ENCODE results near the gene STT3A. TPM values are rescaled to one million over a fixed set of nuclear protein-coding genes. Genes with fewer than 3 reads are reported as not detected.

Gene STT3A
- total RNA-seq, 1 experiment from 2014 or later = 156 TPM

- H3K4me1 ChIP-seq (ENCODE audit: control insufficient read depth in 1 of 2, insufficient read depth in 2 of 2, low read length in 2 of 2) = no peaks in the 10 kb centered on the region
- no peaks in the 10 kb centered on the region for H3K9me2 ChIP-seq (ENCODE audit: insufficient read depth)
- H3K4me3 ChIP-seq (replicated peaks in 1 of 2; ENCODE audit: low read depth in 1 of 2, low read length in 2 of 2) = no peak overlapping the region
- no peak overlapping the region for H3K4me2 ChIP-seq (ENCODE audit: low read length)
- ChIA-PET CTCF (no interaction called here), RAD21 (ENCODE audit: low non-redundant PET in 1 of 2, low total read pairs in 2 of 2, uncharacterized antibody in 2 of 2, unreplicated experiment in 2 of 2) (no interaction called here), POLR2A (no interaction called here)
- DNase-seq (ENCODE audit: low read depth, low spot score) (no peak), ATAC-seq (no peak)
- no peak overlapping the region for H3K27ac ChIP-seq (ENCODE audit: low read depth, low read length)
- H2AFZ ChIP-seq (ENCODE audit: low read depth, low read length, poor library complexity, severe bottlenecking) = no peak overlapping the region
- TF ChIP-seq YY1 (IDR thresholded peaks at IDR 0.05; ENCODE audit: extremely low read depth, insufficient replicate concordance, low read depth, low read length) = no peak
- TF ChIP-seq RAD21 (IDR thresholded peaks at IDR 0.05; ENCODE audit: low read depth) = no peak
- TF ChIP-seq ZFX (IDR thresholded peaks at IDR 0.05) = no peak
- TF ChIP-seq TCF7L2 (IDR thresholded peaks at IDR 0.05; ENCODE audit: borderline replicate concordance, extremely low read depth, insufficient read depth, insufficient read length) = no peak
- no peak for TF ChIP-seq SP1 (IDR thresholded peaks at IDR 0.05; ENCODE audit: low read depth)
- TF ChIP-seq JUND (IDR thresholded peaks at IDR 0.05) = no peak
- no peak for TF ChIP-seq CBX3 (IDR thresholded peaks at IDR 0.05; ENCODE audit: low read depth)
- TF ChIP-seq POLR2AphosphoS5 (IDR thresholded peaks at IDR 0.05; ENCODE audit: low read depth, low read length) = no peak
- no peak for TF ChIP-seq ZNF274 (IDR thresholded peaks at IDR 0.05; ENCODE audit: low read depth, low read length)
- no peak for TF ChIP-seq CEBPB (IDR thresholded peaks at IDR 0.05; ENCODE audit: low read depth)
- TF ChIP-seq POLR2A (IDR thresholded peaks at IDR 0.05; ENCODE audit: borderline replicate concordance, extremely low read depth, insufficient read depth, insufficient read length) = no peak
- TF ChIP-seq EZH2 (IDR thresholded peaks at IDR 0.05) = no peak
- TF ChIP-seq MAX (IDR thresholded peaks at IDR 0.05) = no peak
- no peak for TF ChIP-seq CTCF (IDR thresholded peaks at IDR 0.05 in 2 of 3, conservative IDR thresholded peaks at IDR 0.05 in 1 of 3; ENCODE audit: borderline replicate concordance in 1 of 3, insufficient read depth in 1 of 3, low read depth in 2 of 3, low read length in 2 of 3)
- TF ChIP-seq ELF1 (IDR thresholded peaks at IDR 0.05; ENCODE audit: borderline replicate concordance, low read depth) = no peak
- TF ChIP-seq, protein P1, sequence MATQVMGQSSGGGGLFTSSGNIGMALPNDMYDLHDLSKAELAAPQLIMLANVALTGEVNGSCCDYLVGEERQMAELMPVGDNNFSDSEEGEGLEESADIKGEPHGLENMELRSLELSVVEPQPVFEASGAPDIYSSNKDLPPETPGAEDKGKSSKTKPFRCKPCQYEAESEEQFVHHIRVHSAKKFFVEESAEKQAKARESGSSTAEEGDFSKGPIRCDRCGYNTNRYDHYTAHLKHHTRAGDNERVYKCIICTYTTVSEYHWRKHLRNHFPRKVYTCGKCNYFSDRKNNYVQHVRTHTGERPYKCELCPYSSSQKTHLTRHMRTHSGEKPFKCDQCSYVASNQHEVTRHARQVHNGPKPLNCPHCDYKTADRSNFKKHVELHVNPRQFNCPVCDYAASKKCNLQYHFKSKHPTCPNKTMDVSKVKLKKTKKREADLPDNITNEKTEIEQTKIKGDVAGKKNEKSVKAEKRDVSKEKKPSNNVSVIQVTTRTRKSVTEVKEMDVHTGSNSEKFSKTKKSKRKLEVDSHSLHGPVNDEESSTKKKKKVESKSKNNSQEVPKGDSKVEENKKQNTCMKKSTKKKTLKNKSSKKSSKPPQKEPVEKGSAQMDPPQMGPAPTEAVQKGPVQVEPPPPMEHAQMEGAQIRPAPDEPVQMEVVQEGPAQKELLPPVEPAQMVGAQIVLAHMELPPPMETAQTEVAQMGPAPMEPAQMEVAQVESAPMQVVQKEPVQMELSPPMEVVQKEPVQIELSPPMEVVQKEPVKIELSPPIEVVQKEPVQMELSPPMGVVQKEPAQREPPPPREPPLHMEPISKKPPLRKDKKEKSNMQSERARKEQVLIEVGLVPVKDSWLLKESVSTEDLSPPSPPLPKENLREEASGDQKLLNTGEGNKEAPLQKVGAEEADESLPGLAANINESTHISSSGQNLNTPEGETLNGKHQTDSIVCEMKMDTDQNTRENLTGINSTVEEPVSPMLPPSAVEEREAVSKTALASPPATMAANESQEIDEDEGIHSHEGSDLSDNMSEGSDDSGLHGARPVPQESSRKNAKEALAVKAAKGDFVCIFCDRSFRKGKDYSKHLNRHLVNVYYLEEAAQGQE (IDR thresholded peaks at IDR 0.05; ENCODE audit: low read depth) = no peak
- no peak for TF ChIP-seq EGR1 (IDR thresholded peaks at IDR 0.05; ENCODE audit: low read depth)
- no peak for TF ChIP-seq SRF (IDR thresholded peaks at IDR 0.05; ENCODE audit: low read depth)
- TF ChIP-seq FOSL1 (IDR thresholded peaks at IDR 0.05; ENCODE audit: low read depth) = no peak
- TF ChIP-seq EZH2phosphoT487 (IDR thresholded peaks at IDR 0.05; ENCODE audit: borderline replicate concordance) = no peak
- no peaks in the 10 kb centered on the region for H3K9me3 ChIP-seq (ENCODE audit: control insufficient read depth in 1 of 2, insufficient read depth in 1 of 2, low read depth in 1 of 2, low read length in 2 of 2)
- no peak overlapping the region for H3K9ac ChIP-seq (ENCODE audit: low read length)
- BruUV-seq (replicated peaks) = no TSS peak
- no peaks in the 10 kb centered on the region for H4K20me1 ChIP-seq (ENCODE audit: insufficient read depth)
- no peaks in the 10 kb centered on the region for H3K27me3 ChIP-seq (ENCODE audit: insufficient read depth, low read length)
- peaks cover 45 to 55% of the 10 kb centered on the region in 2 experiments for H3K36me3 ChIP-seq (ENCODE audit: control insufficient read depth in 1 of 2, insufficient read depth in 2 of 2, low read length in 2 of 2)
- no peaks in the 10 kb centered on the region for H3K79me2 ChIP-seq (ENCODE audit: insufficient read depth, low read length)
- intact Hi-C loops (cut with micrococcal nuclease) = no loop called here
Measured at GRCh38 chr11:125618383-125618782, 25.7 kb downstream of the STT3A start.
